HEK293T (cell line): ENCODE data around the gene GP9.

Source experiments
- BHLHE40 ChIP-seq: fragments of 450-650 bp; IDR thresholded peaks from 2 replicates; pipeline ENCODE4 v1.6.1; 2016; ENCODE audit warnings: mild to moderate bottlenecking, moderate library complexity, borderline replicate concordance
- FOXK2 ChIP-seq: fragments of 450-650 bp; IDR thresholded peaks from 2 replicates; pipeline ENCODE4 v1.6.1; 2016; ENCODE audit warnings: mild to moderate bottlenecking
- SUZ12 ChIP-seq: fragments of 450-650 bp; IDR thresholded peaks from 2 replicates; pipeline ENCODE4 v1.6.1; 2016; ENCODE audit warnings: mild to moderate bottlenecking
- TARDBP ChIP-seq: fragments of 450-650 bp; IDR thresholded peaks from 2 replicates; pipeline ENCODE4 v1.6.1; 2016

DNA sequence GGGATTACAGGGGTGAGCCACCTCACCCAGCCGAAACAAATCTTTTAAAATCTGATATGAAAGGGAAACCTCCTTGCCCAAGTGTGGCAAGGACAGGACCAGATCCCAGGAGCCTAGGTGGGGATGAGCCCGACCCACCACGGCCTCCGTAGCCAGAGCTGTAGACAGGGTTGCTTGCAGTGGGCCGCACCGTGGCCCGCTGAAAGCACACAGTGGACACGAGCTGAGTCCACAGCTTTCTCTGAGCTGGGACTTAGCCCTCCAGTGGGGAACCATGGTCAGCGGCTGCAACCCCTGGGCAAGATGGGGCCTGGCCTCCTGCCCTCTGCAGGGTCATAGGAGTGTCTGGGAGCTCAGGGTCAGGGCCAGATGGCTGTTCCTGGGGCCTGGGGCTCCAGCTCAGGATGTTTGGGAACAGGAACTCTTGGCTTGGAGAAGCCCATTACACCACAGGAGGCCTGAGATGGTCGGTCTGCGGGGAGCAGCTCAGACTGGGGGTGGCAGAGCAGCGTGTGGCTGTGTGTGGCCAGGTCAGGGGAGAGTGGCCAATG, 24.7 kb downstream of the GP9 start:
- TF ChIP-seq FOXK2 (no peak), SUZ12 (no peak), BHLHE40 (no peak), TARDBP (no peak)
